Naive thymus-derived CD4-positive, alpha-beta T cell (primary cell): ENCODE data around the gene FLCN. TPM values are rescaled to one million over a fixed set of nuclear protein-coding genes. Genes with fewer than 3 reads are reported as not detected.
A peak's percentile ranks its signal among the peaks of the same experiment; 100 is the strongest.

Source experiments
- ATAC-seq: fragments of 150-1000 bp; cut with Tn5 transposase; 2 replicates; pipeline ENCODE4 v1.10.0; 2021; ENCODE audit warnings: mild to moderate bottlenecking, moderate library complexity
- CTCF ChIA-PET: fragments of 350-600 bp; sonication (Branson Sonifier 250); formaldehyde crosslinking; loops from one replicate; lab custom pipeline; 2021; ENCODE audit warnings: antibody characterized with exemption; lab: Charles Lee
- POLR2A ChIA-PET: fragments of 350-600 bp; sonication (Branson Sonifier 250); formaldehyde crosslinking; loops from one replicate; lab custom pipeline; 2021; ENCODE audit warnings: antibody characterized with exemption, inconsistent platforms; lab: Charles Lee
- DNase-seq, 9 donors: peaks; one replicate each; pipeline versions ENCODE4 v3.0.0 to v3.0.0-alpha.2; 2020 to 2022; ENCODE audit warnings: mixed read lengths in 1 of 9
- H3K27ac ChIP-seq: one replicate; pipeline ENCODE4 v1.7.0; 2013; ENCODE audit warnings: mild to moderate bottlenecking, low read depth, low read length, moderate library complexity
- H3K27me3 ChIP-seq, 2 donors: one replicate each; pipeline ENCODE4 v1.7.0; 2013; ENCODE audit warnings: low read length in 2 of 2, mild to moderate bottlenecking in 2 of 2, moderate library complexity in 2 of 2; ENCODE audit not compliant: control insufficient read depth in 2 of 2, insufficient read depth in 2 of 2
- H3K36me3 ChIP-seq, 3 experiments: 1 replicate in 2 of 3; 2 replicates in 1 of 3; pipeline ENCODE4 v1.7.0; 2013; ENCODE audit warnings: low read length in 3 of 3, mild to moderate bottlenecking in 3 of 3, moderate library complexity in 1 of 3; ENCODE audit not compliant: insufficient read depth in 3 of 3, control insufficient read depth in 2 of 3
- H3K4me1 ChIP-seq, 2 donors: one replicate each; pipeline ENCODE4 v1.7.0; 2013; ENCODE audit warnings: low read length in 2 of 2, mild to moderate bottlenecking in 2 of 2, moderate library complexity in 1 of 2; ENCODE audit not compliant: control insufficient read depth in 2 of 2, insufficient read depth in 2 of 2
- H3K4me3 ChIP-seq: 2 replicates; pipeline ENCODE4 v1.7.0; 2013; ENCODE audit warnings: mild to moderate bottlenecking, low read length
- H3K9me3 ChIP-seq, 3 experiments: 1 replicate in 2 of 3; 2 replicates in 1 of 3; pipeline ENCODE4 v1.7.0; 2013; ENCODE audit warnings: low read length in 3 of 3; ENCODE audit not compliant: control insufficient read depth in 2 of 3
- H3K27ac Mint-ChIP-seq, 9 donors: one replicate each; pipeline ENCODE4 v1.8.0; 2020 to 2022; ENCODE audit warnings: mixed read lengths in 9 of 9, mild to moderate bottlenecking in 8 of 9, moderate library complexity in 5 of 9, inconsistent platforms in 2 of 9
- H3K27me3 Mint-ChIP-seq, 5 donors: one replicate each; pipeline ENCODE4 v1.8.0; 2021 to 2022; ENCODE audit warnings: mixed read lengths in 5 of 5, mild to moderate bottlenecking in 1 of 5
- H3K36me3 Mint-ChIP-seq, 5 donors: one replicate each; pipeline ENCODE4 v1.8.0; 2020 to 2022; ENCODE audit warnings: mixed read lengths in 5 of 5, mild to moderate bottlenecking in 3 of 5, inconsistent platforms in 1 of 5
- H3K4me1 Mint-ChIP-seq, 7 donors: one replicate each; pipeline ENCODE4 v1.8.0; 2020 to 2022; ENCODE audit warnings: mixed read lengths in 7 of 7, mild to moderate bottlenecking in 3 of 7, inconsistent platforms in 1 of 7
- H3K4me3 Mint-ChIP-seq, 10 donors: one replicate each; pipeline ENCODE4 v1.8.0; 2020 to 2022; ENCODE audit warnings: mild to moderate bottlenecking in 10 of 10, mixed read lengths in 10 of 10, moderate library complexity in 6 of 10, inconsistent platforms in 2 of 10
- H3K9me3 Mint-ChIP-seq, 11 donors: one replicate each; pipeline ENCODE4 v1.8.0; 2020 to 2022; ENCODE audit warnings: mixed read lengths in 11 of 11, mild to moderate bottlenecking in 4 of 11, inconsistent platforms in 1 of 11, moderate library complexity in 1 of 11
- intact Hi-C, 2 donors: fragments of 100-400 bp; cut with micrococcal nuclease; formaldehyde crosslinking; loops; one replicate each; pipeline ENCODE4 v1.15.1; 2023
- polyA plus RNA-seq, 2 donors: library from polyadenylated mRNA; unstranded; fragments of 300-500 nt; fragmentation: Illumina TruSeq; gene quantifications; one replicate each; pipeline ENCODE4 v1.2.3, GENCODE V29; 2021
- total RNA-seq, 6 experiments: library from RNA in 5 of 6; stranded (reverse) in 5 of 6; gene quantifications; 1 replicate in 5 of 6; 2 replicates in 1 of 6; pipeline ENCODE4 v1.2.3 and lab custom pipeline; 2021 to 2026

FLCN gene
- total and polyA plus RNA-seq, 7 experiments from 2014 or later: 4.7 to 94.7 (median 44.2) TPM

DNA sequence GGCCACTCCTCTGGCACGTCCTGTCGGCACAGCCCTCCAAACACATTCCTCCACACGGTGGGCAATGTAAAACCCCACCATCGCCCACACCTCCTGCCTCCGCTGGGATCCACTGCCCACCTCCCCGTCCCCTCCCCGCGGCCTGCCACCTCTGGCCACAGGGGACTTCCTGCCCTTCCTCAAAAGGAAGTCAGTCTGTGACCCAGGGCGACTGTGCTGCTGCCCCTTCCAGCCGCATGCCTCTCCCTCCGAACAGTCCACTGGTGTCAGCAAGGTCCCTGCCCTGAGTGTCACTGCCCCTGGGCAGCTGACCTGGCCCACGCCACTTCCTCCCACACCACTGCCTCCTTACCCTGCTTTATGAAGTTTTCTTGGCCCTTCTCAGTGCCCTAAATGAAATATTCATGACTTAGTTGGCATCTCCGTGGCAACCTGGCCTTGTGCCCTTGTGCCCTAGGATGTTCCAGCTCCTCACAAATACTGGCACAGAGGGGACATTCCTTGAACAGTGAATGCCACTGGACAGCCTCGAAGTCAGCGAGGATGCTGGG is 32.9 kb downstream of the FLCN start:
- Histone ChIP-seq H3K4me1 (peaks cover 17 to 30% of the 10 kb centered on the region in 2 donors), H3K9me3 (no peaks in the 10 kb centered on the region), H3K4me3 (no peak overlapping the region), H3K27ac (peak overlapping the region; percentile 70), H3K27me3 (no peaks in the 10 kb centered on the region), H3K36me3 (peaks cover 0 to 22% (median 0%) of the 10 kb centered on the region in 3 experiments)
- intact Hi-C loops: loop anchor here in 1 of 2 donors (2.0 to 10.0 kb wide), 2 partner anchors 25 to 49 kb away; no protein-coding TSS in a partner anchor
- POLR2A ChIA-PET: interaction anchor here (0.6 to 4.2 kb wide), 4 partner anchors 10 to 29 kb away, joined by 3 to 16 read pairs (median 6); no protein-coding TSS in a partner anchor
- Mint-ChIP-seq H3K4me1 (peaks cover 17 to 35% (median 19%) of the 10 kb centered on the region in 7 donors), H3K27ac (peak overlapping the region in 8 of 9 donors; percentile 46 to 91 (median 71)), H3K4me3 (peak overlapping the region; percentile 87 to 93 (median 89)), H3K36me3 (peaks cover 0 to 31% (median 14%) of the 10 kb centered on the region in 5 donors), H3K27me3 (no peaks in the 10 kb centered on the region), H3K9me3 (peaks cover 0 to 6% (median 0%) of the 10 kb centered on the region in 11 donors)
- DNase-seq: no peak
- no peak for ATAC-seq
- CTCF ChIA-PET: no interaction called here

DNA sequence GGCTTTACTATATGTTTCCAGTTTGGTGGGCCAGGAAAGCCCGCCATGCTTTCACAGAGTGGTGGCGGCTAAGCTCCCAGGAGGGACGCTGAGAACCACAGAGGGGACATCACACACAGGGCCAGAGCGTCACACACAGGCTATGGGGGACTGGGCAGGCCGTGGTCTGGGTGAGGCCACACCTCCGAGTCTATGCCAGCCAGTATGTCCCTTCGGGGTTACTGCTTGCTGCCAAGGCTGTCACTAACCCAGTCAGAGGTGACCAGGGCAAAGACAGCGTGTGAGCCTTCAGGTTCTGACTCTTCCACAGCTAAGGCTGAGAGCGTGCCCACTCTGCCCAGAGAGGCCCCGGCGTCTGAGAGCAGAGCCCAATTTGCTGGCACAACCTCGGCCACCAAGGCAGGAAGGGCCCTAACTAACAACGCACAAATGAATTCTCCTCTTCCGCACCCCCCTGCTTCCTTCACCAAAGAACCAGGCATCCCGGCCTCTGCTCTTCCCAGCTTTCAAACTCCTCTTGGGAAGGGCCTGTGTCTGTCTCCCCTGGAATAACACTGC is 33.7 kb downstream of the FLCN start:
- no peak for DNase-seq
- Mint-ChIP-seq H3K27me3 (no peaks in the 10 kb centered on the region), H3K4me3 (peak overlapping the region in 8 of 10 donors; percentile 10 to 89 (median 44)), H3K27ac (peak overlapping the region in 5 of 9 donors; percentile 34 to 73 (median 47)), H3K36me3 (peaks cover 0 to 31% (median 14%) of the 10 kb centered on the region in 5 donors), H3K4me1 (peaks cover 17 to 35% (median 19%) of the 10 kb centered on the region in 7 donors), H3K9me3 (peaks cover 0 to 6% (median 0%) of the 10 kb centered on the region in 11 donors)
- Histone ChIP-seq H3K4me3 (no peak overlapping the region), H3K27ac (peak overlapping the region; percentile 19), H3K36me3 (peaks cover 0 to 22% (median 0%) of the 10 kb centered on the region in 3 experiments), H3K27me3 (no peaks in the 10 kb centered on the region), H3K4me1 (peaks cover 17 to 30% of the 10 kb centered on the region in 2 donors), H3K9me3 (no peaks in the 10 kb centered on the region)
- POLR2A ChIA-PET: no interaction called here
- intact Hi-C loops: loop anchor here in 1 of 2 donors (10.0 kb wide), 1 partner anchor 48 kb away; no protein-coding TSS in a partner anchor
- no peak for ATAC-seq
- CTCF ChIA-PET: no interaction called here

DNA sequence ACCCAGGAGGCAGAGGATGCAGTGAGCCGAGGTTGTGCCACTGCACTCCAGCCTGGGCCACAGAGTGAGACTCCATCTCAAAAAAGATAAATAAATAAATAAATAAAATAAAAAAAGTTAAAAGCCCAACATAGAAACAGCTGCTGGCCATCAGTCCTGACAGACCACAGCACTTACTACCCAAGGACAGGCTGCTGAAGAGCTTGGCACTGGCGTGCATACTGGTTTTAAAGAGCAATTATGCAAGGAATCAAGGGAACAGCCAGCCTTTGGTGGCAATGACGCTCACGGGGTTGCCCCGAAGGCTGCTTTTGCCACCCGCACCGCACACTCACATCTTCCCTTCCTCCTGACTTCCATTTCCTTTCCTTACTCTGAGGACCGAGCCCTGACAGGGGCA is 35.1 kb downstream of the FLCN start:
- peaks cover 0 to 35% (median 14%) of the 10 kb centered on the region in 5 donors for H3K36me3 Mint-ChIP-seq
- no peaks in the 10 kb centered on the region for H3K27me3 ChIP-seq
- H3K36me3 ChIP-seq: peaks cover 0 to 22% (median 0%) of the 10 kb centered on the region in 3 experiments
- no peak overlapping the region for H3K4me3 ChIP-seq
- no peaks in the 10 kb centered on the region for H3K9me3 ChIP-seq
- peaks cover 16 to 41% (median 21%) of the 10 kb centered on the region in 7 donors for H3K4me1 Mint-ChIP-seq
- POLR2A ChIA-PET: interaction anchor here (1.4 to 2.4 kb wide), 2 partner anchors 18 to 21 kb away, joined by 3 to 8 read pairs; no protein-coding TSS in a partner anchor
- CTCF ChIA-PET: no interaction called here
- intact Hi-C loops: loop anchor here in 1 of 2 donors (10.0 kb wide), 1 partner anchor 47 kb away; no protein-coding TSS in a partner anchor
- DNase-seq: no peak
- peak overlapping the region in 1 of 9 donors; percentile 61 for H3K27ac Mint-ChIP-seq
- peak overlapping the region in 1 of 10 donors; percentile 21 for H3K4me3 Mint-ChIP-seq
- H3K27me3 Mint-ChIP-seq: no peaks in the 10 kb centered on the region
- ATAC-seq: no peak
- H3K27ac ChIP-seq: no peak overlapping the region
- H3K9me3 Mint-ChIP-seq: peaks cover 0 to 4% (median 0%) of the 10 kb centered on the region in 11 donors
- H3K4me1 ChIP-seq: peaks cover 17 to 30% of the 10 kb centered on the region in 2 donors

DNA sequence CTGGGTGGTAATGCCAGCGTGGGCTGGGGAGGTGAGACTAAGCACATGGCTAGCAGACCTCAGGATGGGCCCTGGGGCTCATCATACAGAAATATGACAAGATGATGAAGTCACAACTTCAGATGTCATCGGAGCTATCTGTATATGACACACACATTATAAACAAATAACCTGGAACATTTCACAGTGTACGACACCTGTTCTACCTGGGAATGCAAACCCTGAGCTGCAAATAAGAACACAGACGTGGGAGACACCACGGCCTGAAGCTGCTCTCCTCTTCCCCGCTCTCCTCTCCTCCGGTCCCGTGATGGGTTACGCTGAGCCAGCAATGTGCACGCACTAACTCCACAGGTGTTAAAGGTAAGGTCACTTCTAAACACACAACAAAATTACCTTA is 35.7 kb downstream of the FLCN start:
- H3K4me3 Mint-ChIP-seq: no peak overlapping the region
- ChIA-PET POLR2A (interaction anchor here (0.9 to 2.4 kb wide), 6 partner anchors 9 to 79 kb away, joined by 3 to 8 read pairs (median 4); no protein-coding TSS in a partner anchor), CTCF (interaction anchor here (1.1 to 1.6 kb wide), 2 partner anchors 9 to 18 kb away, joined by 3 to 5 read pairs; no protein-coding TSS in a partner anchor)
- no peaks in the 10 kb centered on the region for H3K27me3 ChIP-seq
- peaks cover 0 to 22% (median 0%) of the 10 kb centered on the region in 3 experiments for H3K36me3 ChIP-seq
- peaks cover 0 to 35% (median 14%) of the 10 kb centered on the region in 5 donors for H3K36me3 Mint-ChIP-seq
- ATAC-seq (no peak), DNase-seq (no peak)
- intact Hi-C loops: loop anchor here in 1 of 2 donors (10.0 kb wide), 1 partner anchor 46 kb away; no protein-coding TSS in a partner anchor
- peaks cover 0 to 2% (median 0%) of the 10 kb centered on the region in 11 donors for H3K9me3 Mint-ChIP-seq
- no peak overlapping the region for H3K27ac Mint-ChIP-seq
- no peak overlapping the region for H3K4me3 ChIP-seq
- H3K27me3 Mint-ChIP-seq: no peaks in the 10 kb centered on the region
- peaks cover 17 to 26% of the 10 kb centered on the region in 2 donors for H3K4me1 ChIP-seq
- no peak overlapping the region for H3K27ac ChIP-seq
- no peaks in the 10 kb centered on the region for H3K9me3 ChIP-seq
- peaks cover 16 to 44% (median 21%) of the 10 kb centered on the region in 7 donors for H3K4me1 Mint-ChIP-seq

DNA sequence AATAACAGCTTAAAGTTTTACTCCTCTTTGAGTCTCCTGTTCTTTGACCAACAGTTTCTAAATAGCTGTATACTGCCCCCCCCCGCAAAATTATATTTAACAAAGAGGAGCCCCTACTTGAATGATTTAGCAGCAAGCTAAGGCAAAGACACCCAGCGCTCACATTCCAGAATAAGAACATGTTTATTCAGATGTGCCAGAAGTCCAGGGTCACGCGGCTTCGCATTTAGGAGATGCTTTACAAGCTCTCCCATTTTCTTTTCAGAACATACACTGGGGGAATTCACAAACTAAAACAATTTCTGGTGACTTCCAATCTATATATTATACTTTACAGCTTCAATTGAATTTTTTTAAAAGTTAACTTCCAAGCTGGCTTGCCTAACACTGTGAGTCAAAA is 36.1 kb downstream of the FLCN start:
- ChIA-PET CTCF (interaction anchor here (1.1 to 1.6 kb wide), 2 partner anchors 10 to 17 kb away, joined by 3 to 5 read pairs; no protein-coding TSS in a partner anchor), POLR2A (interaction anchor here (0.9 to 2.4 kb wide), 7 partner anchors 9 to 78 kb away, joined by 3 to 8 read pairs (median 5); no protein-coding TSS in a partner anchor)
- peaks cover 17 to 22% of the 10 kb centered on the region in 2 donors for H3K4me1 ChIP-seq
- Mint-ChIP-seq H3K4me3 (no peak overlapping the region), H3K27ac (no peak overlapping the region), H3K9me3 (peaks cover 0 to 2% (median 0%) of the 10 kb centered on the region in 11 donors), H3K27me3 (no peaks in the 10 kb centered on the region), H3K4me1 (peaks cover 16 to 44% (median 21%) of the 10 kb centered on the region in 7 donors), H3K36me3 (peaks cover 0 to 35% (median 14%) of the 10 kb centered on the region in 5 donors)
- H3K4me3 ChIP-seq: no peak overlapping the region
- no peak overlapping the region for H3K27ac ChIP-seq
- ATAC-seq (no peak), DNase-seq (no peak)
- no peaks in the 10 kb centered on the region for H3K9me3 ChIP-seq
- H3K36me3 ChIP-seq: peaks cover 0 to 22% (median 0%) of the 10 kb centered on the region in 3 experiments
- intact Hi-C loops: loop anchor here in 1 of 2 donors (10.0 kb wide), 1 partner anchor 46 kb away; no protein-coding TSS in a partner anchor
- no peaks in the 10 kb centered on the region for H3K27me3 ChIP-seq

DNA sequence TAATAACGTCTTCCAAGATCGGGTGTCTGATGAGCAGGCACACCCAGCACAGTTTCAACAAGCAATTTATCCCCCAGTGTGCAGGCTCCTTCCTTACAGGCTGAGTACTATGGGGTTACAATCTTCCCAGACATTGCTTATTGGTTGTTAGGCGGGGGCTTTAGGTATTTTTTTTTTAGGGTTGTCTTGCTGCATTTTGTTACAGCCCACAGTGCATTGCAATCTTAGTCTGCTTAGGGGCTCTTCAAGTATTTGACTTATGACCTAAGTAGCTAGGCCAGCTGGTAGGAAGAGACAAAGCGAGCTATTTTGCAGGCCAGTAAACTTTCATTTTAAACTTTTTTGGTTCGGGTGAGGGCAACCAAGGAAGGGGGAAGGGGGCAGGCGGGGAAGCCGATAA is 36.7 kb downstream of the FLCN start:
- Histone ChIP-seq H3K36me3 (peaks cover 0 to 22% (median 0%) of the 10 kb centered on the region in 3 experiments), H3K4me3 (no peak overlapping the region), H3K9me3 (no peaks in the 10 kb centered on the region), H3K27me3 (no peaks in the 10 kb centered on the region), H3K4me1 (peaks cover 14 to 21% of the 10 kb centered on the region in 2 donors), H3K27ac (no peak overlapping the region)
- Mint-ChIP-seq H3K4me3 (no peak overlapping the region), H3K36me3 (peaks cover 0 to 35% (median 14%) of the 10 kb centered on the region in 5 donors), H3K27ac (peak overlapping the region in 1 of 9 donors; percentile 45), H3K9me3 (peaks cover 0 to 2% (median 0%) of the 10 kb centered on the region in 11 donors), H3K4me1 (peaks cover 14 to 44% (median 21%) of the 10 kb centered on the region in 7 donors), H3K27me3 (no peaks in the 10 kb centered on the region)
- DNase-seq (no peak), ATAC-seq (no peak)
- POLR2A ChIA-PET: interaction anchor here (0.7 to 2.4 kb wide), 7 partner anchors 8 to 294 kb away, joined by 3 to 8 read pairs (median 4); no protein-coding TSS in a partner anchor
- intact Hi-C loops: loop anchor here in 1 of 2 donors (10.0 kb wide), 1 partner anchor 46 kb away; no protein-coding TSS in a partner anchor
- CTCF ChIA-PET: interaction anchor here (1.1 to 1.6 kb wide), 2 partner anchors 10 to 17 kb away, joined by 3 to 5 read pairs; no protein-coding TSS in a partner anchor
